HCT116 (cell line): ENCODE measurements around the gene PHKB. TPM values are rescaled to one million over a fixed set of nuclear protein-coding genes. Genes with fewer than 3 reads are reported as not detected.
A peak's percentile ranks its signal among the peaks of the same experiment; 100 is the strongest.

Experiments
- ATAC-seq: fragments of 200-7000 bp; cut with Tn5 transposase; 2 replicates; pipeline ENCODE4 v1.9.1; 2020; ENCODE audit warnings: mild to moderate bottlenecking, moderate library complexity
- BruUV-seq: library from RNA; stranded (reverse); fragments of 400-500 nt; replicated peaks from 2 replicates; lab custom pipeline; 2021; lab: Mats Ljungman, UMichigan
- CTCF ChIA-PET: fragments of 300-600 bp; sonication (Branson Sonifier 250); formaldehyde crosslinking; loops from one replicate; lab custom pipeline; 2021; ENCODE audit warnings: antibody characterized with exemption; lab: Charles Lee
- POLR2A ChIA-PET: fragments of 300-600, 350-600 bp; sonication (Branson Sonifier 250); formaldehyde crosslinking; loops from one replicate; lab custom pipeline; 2021; ENCODE audit warnings: antibody characterized with exemption; lab: Charles Lee
- RAD21 ChIA-PET, 2 experiments: fragments of 300-600 bp; sonication (Branson Sonifier 250); formaldehyde crosslinking; loops; one replicate each; lab custom pipeline; 2023; ENCODE audit warnings: low total read pairs in 2 of 2; ENCODE audit not compliant: uncharacterized antibody in 2 of 2, unreplicated experiment in 2 of 2, low non-redundant PET in 1 of 2; lab: Charles Lee
- DNase-seq: peaks from one replicate; pipeline ENCODE4 v3.0.0-alpha.2; 2010; ENCODE audit warnings: low read depth, low spot score
- H2AFZ ChIP-seq: fragments of 200-600 bp; shearing (Covaris generic), sonication (generic); 2 replicates; pipeline ENCODE4 v1.6.1; 2017; ENCODE audit warnings: low read depth, mixed run types, mixed read lengths, antibody characterized with exemption, low read length; ENCODE audit not compliant: poor library complexity, severe bottlenecking
- H3K27ac ChIP-seq: 2 replicates; pipeline ENCODE4 v1.5.1; 2012; ENCODE audit warnings: low read depth, low read length
- H3K27me3 ChIP-seq: fragments of 200-600 bp; sonication (generic); 2 replicates; pipeline ENCODE4 v1.6.1; 2016; ENCODE audit warnings: mixed run types, low read length, mixed read lengths; ENCODE audit not compliant: insufficient read depth
- H3K36me3 ChIP-seq, 2 experiments: fragments of 200-500 bp in 1 of 2; fragments of 200-600 bp in 1 of 2; sonication (Bioruptor generic) in 1 of 2; sonication (generic) in 1 of 2; 2 replicates each; pipeline versions ENCODE4 v1.5.1 to v1.6.1; 2014 to 2016; ENCODE audit warnings: low read length in 2 of 2, inconsistent platforms in 1 of 2, mixed read lengths in 1 of 2, mixed run types in 1 of 2; ENCODE audit not compliant: insufficient read depth in 2 of 2, control insufficient read depth in 1 of 2
- H3K4me1 ChIP-seq, 2 experiments: fragments of 200-600 bp in 1 of 2; sonication (generic) in 1 of 2; 2 replicates each; pipeline versions ENCODE4 v1.5.1 to v1.6.1; 2012 to 2017; ENCODE audit warnings: low read length in 2 of 2, inconsistent platforms in 1 of 2, mild to moderate bottlenecking in 1 of 2, mixed read lengths in 1 of 2, mixed run types in 1 of 2, moderate library complexity in 1 of 2; ENCODE audit not compliant: insufficient read depth in 2 of 2, control insufficient read depth in 1 of 2
- H3K4me2 ChIP-seq: fragments of 200-600 bp; sonication (generic); 2 replicates; pipeline ENCODE4 v1.6.1; 2017; ENCODE audit warnings: mixed run types, low read length, mixed read lengths
- H3K4me3 ChIP-seq, 2 experiments: fragments of 200-600 bp in 1 of 2; sonication (generic) in 1 of 2; replicated peaks in 1 of 2; 2 replicates each; pipeline ENCODE4 v1.5.1; 2011 to 2016; ENCODE audit warnings: low read length in 2 of 2, control low read depth in 1 of 2, low read depth in 1 of 2, mild to moderate bottlenecking in 1 of 2, mixed read lengths in 1 of 2, mixed run types in 1 of 2
- H3K79me2 ChIP-seq: fragments of 200-600 bp; sonication (generic); 2 replicates; pipeline ENCODE4 v1.6.1; 2017; ENCODE audit warnings: mild to moderate bottlenecking, mixed run types, low read length, moderate library complexity, mixed read lengths; ENCODE audit not compliant: insufficient read depth
- H3K9ac ChIP-seq: fragments of 200-600 bp; sonication (generic); 2 replicates; pipeline ENCODE4 v1.6.1; 2016; ENCODE audit warnings: low read length, mixed read lengths
- H3K9me2 ChIP-seq: fragments of 200-600 bp; sonication (generic), shearing (Covaris generic); 2 replicates; pipeline ENCODE4 v1.6.1; 2017; ENCODE audit warnings: mixed run types, mild to moderate bottlenecking, moderate library complexity; ENCODE audit not compliant: insufficient read depth
- H3K9me3 ChIP-seq, 2 experiments: fragments of 200-500 bp in 1 of 2; fragments of 200-600 bp in 1 of 2; sonication (Bioruptor generic) in 1 of 2; sonication (generic) in 1 of 2; 2 replicates each; pipeline ENCODE4 v1.6.1; 2014 to 2017; ENCODE audit warnings: low read length in 2 of 2, mixed read lengths in 2 of 2, inconsistent platforms in 1 of 2, low read depth in 1 of 2, mild to moderate bottlenecking in 1 of 2, mixed run types in 1 of 2, moderate library complexity in 1 of 2; ENCODE audit not compliant: control insufficient read depth in 1 of 2, insufficient read depth in 1 of 2
- H4K20me1 ChIP-seq: fragments of 200-600 bp; sonication (generic), shearing (Covaris generic); 2 replicates; pipeline ENCODE4 v1.6.1; 2017; ENCODE audit warnings: mixed run types, mild to moderate bottlenecking, moderate library complexity; ENCODE audit not compliant: insufficient read depth
- CBX3 ChIP-seq: IDR thresholded peaks from 2 replicates; pipeline ENCODE4 v1.6.1; 2012; ENCODE audit warnings: low read depth
- JUND ChIP-seq: IDR thresholded peaks from 2 replicates; pipeline ENCODE4 v1.6.1; 2012
- POLR2AphosphoS5 ChIP-seq: IDR thresholded peaks from 2 replicates; pipeline ENCODE4 v1.6.1; 2011; ENCODE audit warnings: mild to moderate bottlenecking, low read depth, low read length, moderate library complexity
- SIN3A ChIP-seq: IDR thresholded peaks from 2 replicates; pipeline ENCODE4 v1.6.1; 2012; ENCODE audit warnings: low read depth
- intact Hi-C: fragments of 100-400 bp; cut with micrococcal nuclease; formaldehyde crosslinking; loops from 2 replicates; pipeline ENCODE4 v1.10.0; 2022
- total RNA-seq: library from RNA; stranded (reverse); gene quantifications from one replicate; pipeline ENCODE4 v1.2.1, GENCODE V29; 2021; ENCODE audit not compliant: unreplicated experiment
- TF ChIP-seq, protein P1 (sequence below): IDR thresholded peaks from 2 replicates; pipeline ENCODE4 v1.6.1; 2011; ENCODE audit warnings: mild to moderate bottlenecking, low read length, moderate library complexity; ENCODE audit not compliant: insufficient replicate concordance; ENCODE audit errors: extremely low read depth
- TF ChIP-seq, protein P2 (sequence below), 3 experiments: fragments of 200-600 bp in 1 of 3; sonication (generic) in 1 of 3; IDR thresholded peaks in 2 of 3; conservative IDR thresholded peaks in 1 of 3; 2 replicates each; pipeline ENCODE4 v1.5.1; 2012 to 2017; ENCODE audit warnings: low read depth in 2 of 3, low read length in 2 of 3, antibody characterized with exemption in 1 of 3, borderline replicate concordance in 1 of 3, control low read depth in 1 of 3, mild to moderate bottlenecking in 1 of 3, mixed read lengths in 1 of 3, mixed run types in 1 of 3, moderate library complexity in 1 of 3; ENCODE audit not compliant: insufficient read depth in 1 of 3

PHKB gene
- total RNA-seq, 1 experiment from 2014 or later = 30.5 TPM

DNA sequence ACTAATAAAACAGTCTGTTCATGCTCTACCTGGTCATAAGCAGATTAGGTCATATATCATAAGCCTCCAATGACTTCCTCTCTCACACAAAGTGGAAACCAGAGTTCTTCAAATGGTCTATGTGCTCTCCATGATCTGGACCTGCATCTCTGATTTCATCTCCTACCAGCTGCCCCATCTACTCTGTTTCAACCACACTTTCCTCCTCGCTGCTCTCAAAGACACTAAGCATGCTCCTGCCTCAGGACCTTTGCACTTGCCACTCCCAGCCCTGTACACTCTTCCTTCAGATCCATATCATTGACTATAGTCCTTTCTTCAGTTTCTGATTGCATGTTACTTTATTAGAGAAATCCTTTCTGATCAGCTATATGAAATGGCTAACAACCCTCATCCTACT lies 196.8 kb downstream of the PHKB start:
- H3K9me2 ChIP-seq = 0 out of 2 replicates have a peak, but pooled peaks cover 3% of the 10 kb centered on the region
- no peak overlapping the region for H3K9ac ChIP-seq
- ATAC-seq = no peak
- H3K79me2 ChIP-seq = no peaks in the 10 kb centered on the region
- no peaks in the 10 kb centered on the region for H4K20me1 ChIP-seq
- no peaks in the 10 kb centered on the region for H3K27me3 ChIP-seq
- intact Hi-C loops = no loop called here
- POLR2A ChIA-PET = no interaction called here
- no peak overlapping the region for H3K4me2 ChIP-seq
- H3K27ac ChIP-seq = no peak overlapping the region
- DNase-seq = no peak
- no peak overlapping the region for H3K4me3 ChIP-seq
- CTCF ChIA-PET = no interaction called here
- no peaks in the 10 kb centered on the region for H3K4me1 ChIP-seq
- no peaks in the 10 kb centered on the region for H3K9me3 ChIP-seq
- H2AFZ ChIP-seq = no peak overlapping the region
- no TSS peak for BruUV-seq
- no peak for TF ChIP-seq POLR2AphosphoS5
- TF ChIP-seq JUND = no peak
- TF ChIP-seq, protein P1, sequence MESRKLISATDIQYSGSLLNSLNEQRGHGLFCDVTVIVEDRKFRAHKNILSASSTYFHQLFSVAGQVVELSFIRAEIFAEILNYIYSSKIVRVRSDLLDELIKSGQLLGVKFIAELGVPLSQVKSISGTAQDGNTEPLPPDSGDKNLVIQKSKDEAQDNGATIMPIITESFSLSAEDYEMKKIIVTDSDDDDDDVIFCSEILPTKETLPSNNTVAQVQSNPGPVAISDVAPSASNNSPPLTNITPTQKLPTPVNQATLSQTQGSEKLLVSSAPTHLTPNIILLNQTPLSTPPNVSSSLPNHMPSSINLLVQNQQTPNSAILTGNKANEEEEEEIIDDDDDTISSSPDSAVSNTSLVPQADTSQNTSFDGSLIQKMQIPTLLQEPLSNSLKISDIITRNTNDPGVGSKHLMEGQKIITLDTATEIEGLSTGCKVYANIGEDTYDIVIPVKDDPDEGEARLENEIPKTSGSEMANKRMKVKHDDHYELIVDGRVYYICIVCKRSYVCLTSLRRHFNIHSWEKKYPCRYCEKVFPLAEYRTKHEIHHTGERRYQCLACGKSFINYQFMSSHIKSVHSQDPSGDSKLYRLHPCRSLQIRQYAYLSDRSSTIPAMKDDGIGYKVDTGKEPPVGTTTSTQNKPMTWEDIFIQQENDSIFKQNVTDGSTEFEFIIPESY = no peak
- no peak for TF ChIP-seq CBX3
- RAD21 ChIA-PET = no interaction called here
- no peaks in the 10 kb centered on the region for H3K36me3 ChIP-seq

DNA sequence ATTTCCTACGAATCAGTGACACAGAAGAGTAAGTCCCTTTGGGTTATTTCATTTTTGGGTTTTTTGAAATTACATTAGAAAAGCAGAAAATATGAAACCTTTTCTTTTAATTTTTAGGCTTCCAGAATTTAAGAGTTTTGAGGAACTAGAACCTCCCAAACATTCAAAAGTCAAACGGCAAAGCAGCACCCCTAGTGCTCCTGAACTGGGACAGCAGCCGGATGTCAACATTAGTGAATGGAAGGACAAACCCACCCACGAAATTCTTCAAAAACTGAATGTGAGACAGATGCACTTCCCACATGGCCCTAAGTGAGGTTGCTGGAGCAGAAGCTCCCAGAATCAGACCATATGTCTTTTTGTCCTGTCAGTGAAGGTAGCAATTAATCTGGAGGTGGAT lies 199.4 kb downstream of the PHKB start:
- RAD21 ChIA-PET = no interaction called here
- no TSS peak for BruUV-seq
- H3K79me2 ChIP-seq = no peaks in the 10 kb centered on the region
- H2AFZ ChIP-seq = no peak overlapping the region
- 0 out of 2 replicates have a peak, but pooled peaks cover 3% of the 10 kb centered on the region for H3K9me2 ChIP-seq
- POLR2A ChIA-PET = no interaction called here
- no peak overlapping the region for H3K27ac ChIP-seq
- H3K4me3 ChIP-seq = no peak overlapping the region
- H3K9me3 ChIP-seq = no peaks in the 10 kb centered on the region
- TF ChIP-seq, protein P2, sequence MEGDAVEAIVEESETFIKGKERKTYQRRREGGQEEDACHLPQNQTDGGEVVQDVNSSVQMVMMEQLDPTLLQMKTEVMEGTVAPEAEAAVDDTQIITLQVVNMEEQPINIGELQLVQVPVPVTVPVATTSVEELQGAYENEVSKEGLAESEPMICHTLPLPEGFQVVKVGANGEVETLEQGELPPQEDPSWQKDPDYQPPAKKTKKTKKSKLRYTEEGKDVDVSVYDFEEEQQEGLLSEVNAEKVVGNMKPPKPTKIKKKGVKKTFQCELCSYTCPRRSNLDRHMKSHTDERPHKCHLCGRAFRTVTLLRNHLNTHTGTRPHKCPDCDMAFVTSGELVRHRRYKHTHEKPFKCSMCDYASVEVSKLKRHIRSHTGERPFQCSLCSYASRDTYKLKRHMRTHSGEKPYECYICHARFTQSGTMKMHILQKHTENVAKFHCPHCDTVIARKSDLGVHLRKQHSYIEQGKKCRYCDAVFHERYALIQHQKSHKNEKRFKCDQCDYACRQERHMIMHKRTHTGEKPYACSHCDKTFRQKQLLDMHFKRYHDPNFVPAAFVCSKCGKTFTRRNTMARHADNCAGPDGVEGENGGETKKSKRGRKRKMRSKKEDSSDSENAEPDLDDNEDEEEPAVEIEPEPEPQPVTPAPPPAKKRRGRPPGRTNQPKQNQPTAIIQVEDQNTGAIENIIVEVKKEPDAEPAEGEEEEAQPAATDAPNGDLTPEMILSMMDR (IDR thresholded peaks at IDR 0.05 in 2 of 3, conservative IDR thresholded peaks at IDR 0.05 in 1 of 3; ENCODE audit: borderline replicate concordance in 1 of 3, insufficient read depth in 1 of 3, low read depth in 2 of 3, low read length in 2 of 3) = peak in 1 of 3 experiments; percentile 23; a peak in 2 of 6 replicates
- no peak for TF ChIP-seq SIN3A
- H3K9ac ChIP-seq = no peak overlapping the region
- CTCF ChIA-PET = no interaction called here
- H3K36me3 ChIP-seq = no peaks in the 10 kb centered on the region
- H4K20me1 ChIP-seq = no peaks in the 10 kb centered on the region
- ATAC-seq (no peak), DNase-seq (no peak)
- intact Hi-C loops = no loop called here
- no peaks in the 10 kb centered on the region for H3K27me3 ChIP-seq
- H3K4me2 ChIP-seq = no peak overlapping the region
- H3K4me1 ChIP-seq = no peaks in the 10 kb centered on the region
